ENCODE data around the gene OIP5.
A peak's percentile ranks its signal among the peaks of the same experiment; 100 is the strongest.
"Not testable (repeated sequence)": the region's sequence is repeated elsewhere in the genome, so short reads cannot be mapped to it uniquely, and the experiment has no call there.

Gene OIP5

DNA sequence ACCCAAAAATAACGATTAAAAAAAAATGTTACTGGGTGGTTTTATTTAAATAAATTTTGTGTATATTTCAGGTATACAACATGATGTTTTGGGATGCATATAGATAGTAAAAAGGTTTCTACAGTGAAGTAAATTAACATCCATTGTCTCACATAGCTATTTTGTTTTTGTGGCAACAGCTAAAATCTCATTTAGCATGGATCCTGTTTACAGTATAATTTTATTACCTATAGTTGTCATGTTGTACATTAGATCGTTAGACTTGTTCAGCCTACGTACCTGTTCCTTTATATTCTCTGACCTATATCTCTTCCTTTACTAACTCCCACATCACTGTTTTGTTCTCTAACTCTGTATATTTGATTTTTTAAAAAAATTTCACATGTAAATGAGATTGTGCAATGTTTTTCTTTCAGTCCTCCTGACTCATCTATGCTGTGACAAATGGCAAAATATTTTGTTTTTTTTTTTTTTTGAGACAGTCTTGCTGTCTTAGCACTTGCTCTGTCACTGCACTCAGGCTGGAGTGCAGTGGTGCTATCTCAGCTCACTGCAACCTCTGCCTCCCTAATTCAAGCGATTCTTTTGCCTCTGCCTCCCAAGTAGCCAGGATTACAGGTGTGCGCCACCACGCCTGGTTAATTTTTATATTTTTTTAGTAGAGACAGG is 45.6 kb downstream of the OIP5 start:
- H3K4me3 ChIP-seq = no peak overlapping the region
- no peak for DNase-seq (ENCODE audit: low spot score in 2 of 2)
- H3K9me3 ChIP-seq = no peaks in the 10 kb centered on the region; the same call in 1 of the 2 replicates
- H3K27me3 ChIP-seq (ENCODE audit: low read depth) = no peaks in the 10 kb centered on the region
- H3K36me3 ChIP-seq (replicated peaks) = peaks cover 60% of the 10 kb centered on the region
- peaks cover 15% of the 10 kb centered on the region for H3K4me1 ChIP-seq
- in situ Hi-C loops (cut with MboI; ENCODE audit: low sequenced_read_pairs) = no loop called here

DNA sequence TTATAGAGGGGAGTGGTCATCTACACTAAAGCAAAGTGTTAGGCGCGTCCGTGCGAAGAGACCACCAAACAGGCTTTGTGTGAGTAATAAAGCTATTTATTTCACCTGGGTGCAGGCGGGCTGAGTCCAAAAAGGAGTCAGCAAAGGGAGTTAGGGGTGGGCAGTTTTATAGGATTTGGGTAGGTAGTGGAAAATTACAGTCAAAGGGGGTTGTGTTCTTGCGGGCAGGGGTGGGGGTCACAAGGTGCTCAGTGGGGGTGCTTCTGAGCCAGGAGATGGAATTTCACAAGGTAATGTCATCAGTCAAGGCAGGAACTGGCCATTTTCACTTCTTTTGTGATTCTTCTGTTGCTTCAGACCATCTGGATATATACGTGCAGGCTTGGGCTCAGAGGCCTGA is 47.1 kb downstream of the OIP5 start:
- no peak for DNase-seq (ENCODE audit: low spot score in 2 of 2)
- in situ Hi-C loops (cut with MboI; ENCODE audit: low sequenced_read_pairs) = no loop called here
- peaks cover 56% of the 10 kb centered on the region for H3K36me3 ChIP-seq (replicated peaks)

DNA sequence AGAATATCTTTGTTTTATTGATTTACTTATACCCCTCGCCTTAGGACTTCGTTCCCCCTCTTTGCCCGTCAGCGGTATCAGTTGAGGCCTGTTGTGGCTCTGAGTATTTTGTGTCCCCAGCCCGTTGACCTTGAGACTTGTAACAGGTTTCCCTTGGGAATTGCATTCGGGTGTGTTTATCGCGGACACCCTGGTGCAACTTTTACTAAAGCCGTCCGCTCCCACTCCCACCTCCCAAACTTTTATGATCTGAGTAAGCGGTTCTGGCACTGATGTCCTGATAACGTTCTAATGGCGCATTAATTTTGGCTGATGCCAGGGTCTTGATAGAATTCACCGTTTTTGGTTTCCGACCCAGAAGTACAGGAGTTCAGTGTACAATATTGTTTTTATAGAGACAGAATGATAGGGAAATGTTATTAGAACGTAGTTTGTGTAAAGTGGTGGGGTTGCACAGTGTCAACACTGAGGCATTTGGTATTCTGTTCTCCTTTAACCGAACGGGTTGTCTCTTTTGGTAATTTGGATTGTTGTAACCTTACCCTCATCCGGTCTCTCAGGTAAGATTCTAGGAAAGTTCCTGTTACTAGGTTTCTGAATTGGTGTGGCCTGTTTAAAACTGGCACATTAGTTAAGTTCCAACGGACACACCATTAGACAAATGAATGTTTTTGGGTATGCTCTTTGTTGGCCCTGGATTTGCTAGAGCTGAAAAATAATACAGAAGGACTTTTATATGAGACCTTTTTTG is 47.8 kb downstream of the OIP5 start:
- peak; percentile 50 to 51 for DNase-seq (ENCODE audit: low spot score in 2 of 2)
- in situ Hi-C loops (cut with MboI; ENCODE audit: low sequenced_read_pairs) = no loop called here
- H3K27me3 ChIP-seq (ENCODE audit: low read depth) = no peaks in the 10 kb centered on the region
- peak overlapping the region; percentile 98 for H3K4me3 ChIP-seq
- no peaks in the 10 kb centered on the region; the same call in 1 of the 2 replicates for H3K9me3 ChIP-seq
- peaks cover 15% of the 10 kb centered on the region for H3K4me1 ChIP-seq
- H3K36me3 ChIP-seq (replicated peaks) = peaks cover 53% of the 10 kb centered on the region

More for the DNA sequence above, 47.1 kb downstream of the OIP5 start:
- Histone ChIP-seq H3K4me3 (peak overlapping the region; percentile 98), H3K27me3 (ENCODE audit: low read depth) (no peaks in the 10 kb centered on the region), H3K9me3 (no peaks in the 10 kb centered on the region; the same call in 1 of the 2 replicates), H3K4me1 (peaks cover 15% of the 10 kb centered on the region)

DNA sequence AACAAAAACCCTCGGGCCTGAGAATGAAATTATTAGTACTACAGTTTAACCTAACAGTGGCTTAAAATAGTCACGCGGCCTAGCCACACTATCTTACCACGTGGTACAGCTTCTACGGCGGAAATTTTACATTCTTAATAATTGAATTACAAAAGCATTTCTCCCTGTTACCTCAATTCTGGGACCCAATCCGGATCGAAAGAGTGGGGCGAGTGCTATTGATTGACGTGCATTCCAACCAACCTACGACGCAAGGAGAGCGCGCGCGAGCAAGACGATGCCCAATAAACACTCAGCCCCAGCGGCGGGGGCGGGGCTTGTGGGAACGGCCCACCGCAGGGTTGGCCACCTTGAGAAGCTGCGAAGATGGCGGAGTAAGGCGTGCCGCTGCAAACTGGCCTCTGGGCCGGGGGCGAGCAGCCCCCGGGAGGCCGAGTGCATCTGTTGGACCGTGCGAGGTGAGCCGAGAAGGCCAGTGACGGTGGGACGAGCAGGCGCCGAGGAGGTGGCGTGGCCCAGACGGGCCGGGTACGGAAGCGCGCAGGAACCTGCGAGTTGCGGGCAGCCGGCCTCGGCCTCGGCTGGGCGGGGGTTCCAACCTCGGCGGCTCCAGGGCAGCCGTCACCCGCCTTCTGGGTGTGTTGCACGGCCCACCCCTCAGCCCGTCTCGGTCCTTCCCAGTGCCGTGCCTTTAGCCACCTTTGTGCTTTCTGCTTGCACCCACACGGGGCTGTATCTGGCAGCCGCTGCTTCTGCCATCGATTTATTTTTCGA is 48.6 kb downstream of the OIP5 start:
- Histone ChIP-seq H3K4me1 (peaks cover 15% of the 10 kb centered on the region), H3K9me3 (no peaks in the 10 kb centered on the region; the same call in 1 of the 2 replicates), H3K36me3 (replicated peaks) (peaks cover 48% of the 10 kb centered on the region), H3K27me3 (ENCODE audit: low read depth) (no peaks in the 10 kb centered on the region), H3K4me3 (peak overlapping the region; percentile 98)
- in situ Hi-C loops (cut with MboI; ENCODE audit: low sequenced_read_pairs) = no loop called here
- peak; percentile 99 for DNase-seq (ENCODE audit: low spot score in 2 of 2)

DNA sequence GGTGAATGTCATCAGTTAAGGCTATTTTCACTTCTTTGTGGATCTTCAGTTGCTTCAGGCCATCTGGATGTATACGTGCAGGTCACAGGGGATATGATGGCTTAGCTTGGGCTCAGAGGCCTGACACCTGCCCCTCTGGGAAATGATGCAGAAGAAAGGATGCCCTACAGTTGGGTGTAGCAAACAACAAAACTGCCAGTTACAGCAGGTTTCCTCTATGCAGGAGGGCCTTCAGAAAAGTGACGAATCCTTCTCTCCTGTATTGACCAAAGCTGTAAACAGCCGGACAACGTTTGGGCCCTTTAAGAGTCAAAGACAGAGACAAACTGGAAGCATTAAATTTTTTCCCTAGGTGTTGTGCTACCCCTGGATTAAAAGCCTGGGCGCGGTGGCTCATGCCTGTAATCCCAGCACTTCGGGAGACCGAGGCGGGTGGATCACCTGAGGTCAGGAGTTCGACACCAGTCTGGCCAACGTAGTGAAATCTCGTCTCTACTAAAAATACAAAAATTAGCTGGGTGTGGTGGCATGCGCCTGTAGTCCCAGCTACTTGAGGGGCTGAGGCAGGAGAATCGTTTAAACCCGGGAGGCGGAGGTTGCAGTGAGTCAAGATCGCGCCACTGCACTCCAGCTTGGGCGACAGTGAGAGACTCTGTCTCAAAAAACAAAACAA is 49.3 kb downstream of the OIP5 start:
- H3K27me3 ChIP-seq (ENCODE audit: low read depth); in situ Hi-C loops (cut with MboI; ENCODE audit: low sequenced_read_pairs); H3K9me3 ChIP-seq: not testable (repeated sequence)
- peak in 1 of 2 experiments; percentile 18 for DNase-seq (ENCODE audit: low spot score in 2 of 2)
- H3K36me3 ChIP-seq (replicated peaks) = peaks cover 41% of the 10 kb centered on the region
- peak overlapping the region; percentile 98 for H3K4me3 ChIP-seq
- peaks cover 15% of the 10 kb centered on the region for H3K4me1 ChIP-seq

DNA sequence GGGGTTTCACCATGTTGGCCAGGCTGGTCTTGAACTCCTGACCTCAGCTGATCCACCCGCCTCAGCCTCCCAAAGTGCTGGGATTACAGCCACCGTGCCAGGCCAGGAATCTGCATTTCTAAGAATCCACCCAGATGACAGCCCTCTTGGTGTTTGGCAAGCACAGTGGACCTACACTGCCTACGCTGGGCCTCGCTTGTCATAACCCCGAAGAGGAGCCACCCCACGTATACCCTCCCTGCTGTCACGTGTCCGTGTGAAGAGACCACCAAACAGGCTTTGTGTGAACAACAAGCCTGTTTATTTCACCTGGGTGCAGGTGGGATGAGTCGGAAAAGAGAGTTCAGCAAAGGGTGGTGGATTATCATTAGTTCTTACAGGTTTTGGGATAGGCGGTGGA is 50.0 kb downstream of the OIP5 start:
- peaks cover 34% of the 10 kb centered on the region for H3K36me3 ChIP-seq (replicated peaks)
- H3K4me3 ChIP-seq; in situ Hi-C loops (cut with MboI; ENCODE audit: low sequenced_read_pairs); H3K9me3 ChIP-seq; H3K27me3 ChIP-seq (ENCODE audit: low read depth); DNase-seq (ENCODE audit: low spot score in 2 of 2): not testable (repeated sequence)
- H3K4me1 ChIP-seq = peaks cover 15% of the 10 kb centered on the region

DNA sequence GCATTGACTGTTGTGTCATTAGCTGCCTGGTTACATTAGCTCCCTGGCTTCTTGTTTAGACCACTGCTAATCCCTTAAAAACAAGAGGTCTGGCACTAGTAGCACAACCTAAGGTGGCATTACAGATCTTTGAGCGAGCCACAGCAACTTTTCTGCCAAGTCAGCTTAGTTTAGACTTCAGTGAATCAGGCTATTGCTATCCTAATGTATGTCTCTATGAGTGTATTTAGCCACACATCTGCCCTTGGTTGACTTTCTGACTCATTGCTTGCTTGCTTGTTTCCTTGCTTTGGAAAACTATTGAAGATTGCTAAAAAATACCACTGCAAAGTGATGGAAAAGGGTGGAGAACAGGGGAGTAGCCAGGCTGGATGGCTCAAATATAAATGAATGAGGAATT is 51.2 kb downstream of the OIP5 start:
- no peak for DNase-seq (ENCODE audit: low spot score in 2 of 2)
- in situ Hi-C loops (cut with MboI; ENCODE audit: low sequenced_read_pairs) = no loop called here
- H3K36me3 ChIP-seq (replicated peaks) = peaks cover 27% of the 10 kb centered on the region
- peaks cover 15% of the 10 kb centered on the region for H3K4me1 ChIP-seq
- no peak overlapping the region for H3K4me3 ChIP-seq
- no peaks in the 10 kb centered on the region; the same call in 1 of the 2 replicates for H3K9me3 ChIP-seq
- no peaks in the 10 kb centered on the region for H3K27me3 ChIP-seq (ENCODE audit: low read depth)

DNA sequence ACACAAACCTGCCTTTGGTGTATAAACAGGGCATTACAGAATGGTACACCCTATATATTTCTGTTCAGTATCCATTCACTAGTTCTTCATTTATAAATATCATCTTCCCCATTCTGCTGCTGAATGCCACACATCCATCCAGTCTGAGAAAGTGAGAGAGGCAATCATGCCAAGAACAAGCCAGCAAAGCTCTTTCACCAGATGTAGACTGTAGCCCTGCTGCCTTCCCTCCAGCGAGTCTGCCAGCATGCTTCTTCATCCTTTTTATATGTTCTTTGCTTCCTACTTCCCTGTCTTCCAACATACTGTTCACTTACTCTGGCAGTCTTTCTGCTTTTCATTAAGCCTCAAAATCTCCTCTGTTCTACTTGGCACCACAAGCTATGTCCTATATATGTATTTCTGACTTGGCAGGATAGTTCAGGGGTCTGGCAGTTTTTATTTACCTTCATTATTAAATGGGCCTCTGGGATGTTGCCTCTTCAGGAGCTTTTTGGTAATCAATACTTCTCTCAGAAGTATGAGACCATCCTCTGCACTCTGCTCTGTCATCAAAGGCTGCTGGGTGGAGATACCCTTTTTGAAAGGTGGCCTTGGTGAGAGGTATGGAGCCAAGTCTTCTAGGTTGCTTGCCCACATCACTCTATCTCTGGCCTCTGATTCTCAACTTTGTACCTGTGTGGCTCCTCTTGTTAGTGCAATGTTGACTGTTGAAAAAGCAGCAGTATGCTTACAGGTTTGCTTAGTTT is 52.7 kb downstream of the OIP5 start:
- Histone ChIP-seq H3K4me1 (peaks cover 9% of the 10 kb centered on the region), H3K36me3 (replicated peaks) (peaks cover 12% of the 10 kb centered on the region), H3K27me3 (ENCODE audit: low read depth) (no peaks in the 10 kb centered on the region), H3K9me3 (no peaks in the 10 kb centered on the region), H3K4me3 (no peak overlapping the region)
- DNase-seq (ENCODE audit: low spot score in 2 of 2) = no peak
- in situ Hi-C loops (cut with MboI; ENCODE audit: low sequenced_read_pairs) = no loop called here

DNA sequence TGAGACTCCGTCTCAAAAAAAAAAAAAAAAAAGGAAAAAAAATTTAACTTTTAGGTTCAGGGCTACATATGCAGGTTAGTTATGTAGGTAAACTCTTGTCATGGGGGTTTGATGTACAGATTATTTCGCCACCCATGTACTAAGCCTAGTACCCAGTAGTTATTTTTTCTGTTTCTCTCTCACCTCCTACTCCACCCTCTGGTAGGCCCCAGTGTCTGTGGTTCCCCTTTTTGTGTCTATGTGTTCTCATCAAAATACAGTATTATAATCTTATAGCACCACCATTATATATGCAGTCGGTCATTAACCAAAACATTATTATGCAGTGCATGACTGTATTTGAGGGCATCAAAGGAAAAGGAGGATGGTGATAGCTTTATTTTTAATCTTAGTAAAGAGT is 54.1 kb downstream of the OIP5 start:
- in situ Hi-C loops (cut with MboI; ENCODE audit: low sequenced_read_pairs) = no loop called here
- no peak for DNase-seq (ENCODE audit: low spot score in 2 of 2)
- Histone ChIP-seq H3K4me1 (peaks cover 6% of the 10 kb centered on the region), H3K36me3 (replicated peaks) (peaks cover 5% of the 10 kb centered on the region), H3K9me3 (no peaks in the 10 kb centered on the region), H3K4me3 (no peak overlapping the region), H3K27me3 (ENCODE audit: low read depth) (no peaks in the 10 kb centered on the region)

DNA sequence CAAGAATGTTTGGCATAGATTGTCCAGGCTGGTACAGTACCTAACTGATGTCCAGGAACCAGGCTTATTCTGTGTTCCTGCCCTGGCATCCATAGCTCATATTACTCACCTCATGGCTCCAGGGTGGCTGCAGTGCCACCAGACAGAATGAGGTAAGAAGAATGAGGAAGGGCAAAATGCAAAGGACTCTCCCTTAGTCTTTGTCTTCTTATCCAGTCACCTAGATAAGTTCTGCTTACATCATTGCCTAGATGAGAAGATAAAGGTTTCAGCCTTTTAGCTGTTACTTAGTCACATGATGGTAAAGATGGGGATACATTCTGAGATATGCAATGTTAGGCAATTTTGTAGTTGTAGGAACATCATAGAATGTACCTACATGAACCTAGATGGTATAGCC is 55.6 kb downstream of the OIP5 start:
- in situ Hi-C loops (cut with MboI; ENCODE audit: low sequenced_read_pairs) = no loop called here
- no peaks in the 10 kb centered on the region for H3K4me1 ChIP-seq
- no peaks in the 10 kb centered on the region for H3K9me3 ChIP-seq
- H3K36me3 ChIP-seq (replicated peaks) = peaks cover 5% of the 10 kb centered on the region
- no peak for DNase-seq (ENCODE audit: low spot score in 2 of 2)
- no peaks in the 10 kb centered on the region for H3K27me3 ChIP-seq (ENCODE audit: low read depth)
- H3K4me3 ChIP-seq = no peak overlapping the region

DNA sequence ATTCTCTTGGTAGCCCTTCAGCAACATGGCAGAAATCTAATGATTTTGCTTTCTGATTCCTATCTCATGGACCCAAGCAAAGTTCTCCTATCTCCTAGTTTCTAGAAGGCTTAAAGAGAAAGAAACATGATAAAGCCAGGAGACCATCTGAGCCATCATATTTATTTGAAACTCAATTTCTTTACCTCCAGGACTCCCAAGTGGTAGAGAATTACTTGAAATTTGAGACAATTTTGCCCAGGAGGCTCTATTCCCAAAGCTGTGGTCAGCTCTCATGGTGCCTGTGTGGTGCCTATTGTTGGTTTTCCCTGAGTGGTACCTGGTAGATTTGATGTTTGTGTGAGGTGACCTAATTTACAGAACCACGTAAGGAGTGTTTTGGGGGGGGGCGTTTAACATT is 62.5 kb downstream of the OIP5 start:
- no peak overlapping the region for H3K4me3 ChIP-seq
- DNase-seq (ENCODE audit: low spot score in 2 of 2) = no peak
- no peaks in the 10 kb centered on the region for H3K4me1 ChIP-seq
- in situ Hi-C loops (cut with MboI; ENCODE audit: low sequenced_read_pairs) = no loop called here
- H3K9me3 ChIP-seq = no peaks in the 10 kb centered on the region
- peaks cover 9% of the 10 kb centered on the region; the same call in 1 of the 2 replicates for H3K36me3 ChIP-seq (replicated peaks)
- no peaks in the 10 kb centered on the region for H3K27me3 ChIP-seq (ENCODE audit: low read depth)

DNA sequence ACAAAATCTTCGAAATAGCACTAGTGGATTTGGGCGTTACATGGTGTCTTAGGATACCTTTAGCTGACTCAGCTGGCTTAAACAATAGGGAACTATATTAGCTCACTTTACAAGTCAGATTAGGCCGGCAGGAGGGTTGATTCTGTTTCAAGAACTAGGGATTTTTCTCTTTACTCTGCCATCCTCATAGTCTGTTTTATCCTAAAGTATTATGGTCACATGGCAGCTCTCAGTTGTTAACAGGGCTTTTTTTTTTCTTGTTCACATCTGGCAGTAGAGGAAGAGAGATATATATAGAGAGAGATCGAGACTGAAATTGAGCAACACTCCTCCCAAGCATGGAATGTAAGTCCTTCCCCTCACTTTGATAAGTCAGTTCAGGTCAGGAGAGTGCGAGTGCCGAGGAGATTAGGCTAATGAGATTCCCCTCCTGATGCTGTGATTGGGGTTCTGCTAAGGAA is 68.5 kb downstream of the OIP5 start:
- H3K27me3 ChIP-seq (ENCODE audit: low read depth) = no peaks in the 10 kb centered on the region
- H3K9me3 ChIP-seq = no peaks in the 10 kb centered on the region
- H3K4me1 ChIP-seq = no peaks in the 10 kb centered on the region
- peak in 1 of 2 experiments; percentile 12 for DNase-seq (ENCODE audit: low spot score in 2 of 2)
- H3K4me3 ChIP-seq = no peak overlapping the region
- in situ Hi-C loops (cut with MboI; ENCODE audit: low sequenced_read_pairs) = no loop called here
- peaks cover 18% of the 10 kb centered on the region for H3K36me3 ChIP-seq (replicated peaks)

DNA sequence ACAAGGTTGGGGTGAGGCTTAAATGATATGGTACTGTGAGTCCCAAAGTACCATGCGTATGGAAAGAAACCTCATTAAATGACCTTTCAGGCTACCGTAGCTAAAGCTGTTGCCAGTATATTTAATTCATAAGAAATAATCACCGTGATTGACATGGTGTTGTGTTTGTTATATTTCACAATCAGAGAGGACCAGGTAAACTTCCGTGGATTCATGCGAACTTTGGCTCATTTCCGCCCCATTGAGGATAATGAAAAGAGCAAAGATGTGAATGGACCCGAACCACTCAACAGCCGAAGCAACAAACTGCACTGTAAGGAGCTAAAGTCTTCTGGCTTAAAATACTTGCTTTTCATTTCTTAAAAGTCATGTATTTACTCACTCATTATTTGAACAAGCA is 69.8 kb downstream of the OIP5 start:
- peaks cover 18% of the 10 kb centered on the region for H3K36me3 ChIP-seq (replicated peaks)
- H3K9me3 ChIP-seq = no peaks in the 10 kb centered on the region
- H3K4me3 ChIP-seq = no peak overlapping the region
- no peaks in the 10 kb centered on the region for H3K27me3 ChIP-seq (ENCODE audit: low read depth)
- no peaks in the 10 kb centered on the region for H3K4me1 ChIP-seq
- DNase-seq (ENCODE audit: low spot score in 2 of 2) = no peak
- in situ Hi-C loops (cut with MboI; ENCODE audit: low sequenced_read_pairs) = no loop called here
